CD14-positive monocyte (primary cell): ENCODE results near the gene CUEDC1. TPM values are rescaled to one million over a fixed set of nuclear protein-coding genes. Genes with fewer than 3 reads are reported as not detected.

Experiments
- DNase-seq, 3 donors: peaks; one replicate each; pipeline ENCODE4 v3.0.0-alpha.2; 2011 to 2022
- H2AFZ ChIP-seq: 2 replicates; pipeline ENCODE4 v1.6.0; 2012; ENCODE audit warnings: mild to moderate bottlenecking, low read depth, low read length, inconsistent platforms; ENCODE audit not compliant: insufficient read depth, poor library complexity, severe bottlenecking
- H3K27ac ChIP-seq, 2 donors: 1 replicate in 1 of 2; 2 replicates in 1 of 2; pipeline ENCODE4 v1.5.1; 2012 to 2013; ENCODE audit warnings: low read length in 2 of 2, control low read depth in 1 of 2, inconsistent platforms in 1 of 2, low read depth in 1 of 2, mild to moderate bottlenecking in 1 of 2
- H3K27me3 ChIP-seq, 2 donors: one replicate each; pipeline versions ENCODE4 v1.6.0 to v1.6.1; 2011 to 2013; ENCODE audit warnings: low read length in 2 of 2; ENCODE audit not compliant: control insufficient read depth in 2 of 2, insufficient read depth in 2 of 2
- H3K36me3 ChIP-seq, 2 donors: replicated peaks in 1 of 2; 1 replicate in 1 of 2; 2 replicates in 1 of 2; pipeline versions ENCODE4 v1.5.1 to v1.6.1; 2012 to 2013; ENCODE audit warnings: low read length in 2 of 2, control low read depth in 1 of 2, inconsistent platforms in 1 of 2, mild to moderate bottlenecking in 1 of 2; ENCODE audit not compliant: insufficient read depth in 2 of 2, control insufficient read depth in 1 of 2
- H3K4me1 ChIP-seq, 2 donors: 1 replicate in 1 of 2; 2 replicates in 1 of 2; pipeline versions ENCODE4 v1.5.1 to v1.6.1; 2012 to 2013; ENCODE audit warnings: low read length in 2 of 2, control low read depth in 1 of 2, inconsistent platforms in 1 of 2, mild to moderate bottlenecking in 1 of 2, moderate library complexity in 1 of 2; ENCODE audit not compliant: insufficient read depth in 2 of 2, control insufficient read depth in 1 of 2
- H3K4me2 ChIP-seq: replicated peaks from 2 replicates; pipeline ENCODE3; 2012; ENCODE audit warnings: low read length, moderate library complexity, mild to moderate bottlenecking; ENCODE audit not compliant: poor library complexity, severe bottlenecking; ENCODE audit errors: extremely low read depth
- H3K4me3 ChIP-seq, 3 experiments: fragments of 200-600 bp in 1 of 3; sonication (generic) in 1 of 3; replicated peaks in 1 of 3; 1 replicate in 2 of 3; 2 replicates in 1 of 3; pipeline ENCODE4 v1.5.1; 2011 to 2013; ENCODE audit warnings: low read length in 3 of 3, mild to moderate bottlenecking in 3 of 3, control low read depth in 2 of 3, low read depth in 2 of 3, inconsistent platforms in 1 of 3, moderate library complexity in 1 of 3
- H3K79me2 ChIP-seq: 2 replicates; pipeline ENCODE4 v1.6.0; 2012; ENCODE audit warnings: mild to moderate bottlenecking, control low read depth, inconsistent platforms, low read length, moderate library complexity; ENCODE audit not compliant: insufficient read depth
- H3K9ac ChIP-seq: 2 replicates; pipeline ENCODE4 v1.6.0; 2017; ENCODE audit warnings: low read length, mild to moderate bottlenecking; ENCODE audit not compliant: insufficient read depth, poor library complexity, severe bottlenecking
- H3K9me3 ChIP-seq, 2 donors: replicated peaks in 1 of 2; 1 replicate in 1 of 2; 2 replicates in 1 of 2; pipeline versions ENCODE4 v1.5.1 to v1.6.1; 2012 to 2013; ENCODE audit warnings: low read length in 2 of 2, control low read depth in 1 of 2; ENCODE audit not compliant: control insufficient read depth in 1 of 2, insufficient read depth in 1 of 2
- H4K20me1 ChIP-seq: 2 replicates; pipeline ENCODE4 v1.6.0; 2012; ENCODE audit warnings: mild to moderate bottlenecking, low read length, control low read depth, moderate library complexity; ENCODE audit not compliant: insufficient read depth
- H3K27ac Mint-ChIP-seq, 7 donors: one replicate each; pipeline ENCODE4 v1.8.0; 2020; ENCODE audit warnings: mild to moderate bottlenecking in 7 of 7, mixed read lengths in 7 of 7, moderate library complexity in 6 of 7, inconsistent platforms in 2 of 7
- H3K27me3 Mint-ChIP-seq, 3 donors: one replicate each; pipeline ENCODE4 v1.8.0; 2021 to 2022; ENCODE audit warnings: low read depth in 3 of 3, mild to moderate bottlenecking in 3 of 3, mixed read lengths in 3 of 3, moderate library complexity in 3 of 3, inconsistent platforms in 1 of 3
- H3K36me3 Mint-ChIP-seq, 2 donors: one replicate each; pipeline ENCODE4 v1.8.0; 2020; ENCODE audit warnings: mixed read lengths in 2 of 2, inconsistent platforms in 1 of 2, mild to moderate bottlenecking in 1 of 2
- H3K4me1 Mint-ChIP-seq: one replicate; pipeline ENCODE4 v1.8.0; 2020; ENCODE audit warnings: mild to moderate bottlenecking, mixed read lengths
- H3K4me3 Mint-ChIP-seq, 2 donors: one replicate each; pipeline ENCODE4 v1.8.0; 2020; ENCODE audit warnings: mild to moderate bottlenecking in 2 of 2, mixed read lengths in 2 of 2, moderate library complexity in 1 of 2
- H3K9me3 Mint-ChIP-seq, 7 donors: one replicate each; pipeline ENCODE4 v1.8.0; 2020 to 2022; ENCODE audit warnings: mixed read lengths in 7 of 7, mild to moderate bottlenecking in 6 of 7, moderate library complexity in 6 of 7, inconsistent platforms in 2 of 7
- WGBS: methylation state at CpG from one replicate; pipeline ENCODE4 v1.1.5; 2013; ENCODE audit warnings: missing lambda C conversion rate; ENCODE audit not compliant: insufficient coverage; 5-methylcytosine and 5-hydroxymethylcytosine counted together
- intact Hi-C, 2 donors: fragments of 100-400 bp; cut with micrococcal nuclease; formaldehyde crosslinking; loops; one replicate each; pipeline versions ENCODE4 v1.15.0 to v1.15.1; 2023
- polyA plus RNA-seq, 3 donors: library from polyadenylated mRNA; depleted of rRNA in 1 of 3; unstranded in 2 of 3; stranded (reverse) in 1 of 3; fragments of 300-500 nt in 2 of 3; fragments of >200 nt in 1 of 3; fragmentation: Illumina TruSeq in 2 of 3; gene quantifications; 1 replicate in 2 of 3; 2 replicates in 1 of 3; pipeline ENCODE4 v1.2.3, GENCODE V29; 2012 to 2021
- TF ChIP-seq, protein P1 (sequence below): fragments of 200-600 bp; IDR thresholded peaks from one replicate; pipeline ENCODE4 v1.8.0; 2022; ENCODE audit warnings: antibody characterized with exemption, mild to moderate bottlenecking

The CUEDC1 gene
- polyA plus RNA-seq, 3 donors = 4.2 to 31.0 (median 4.3) TPM

GRCh38 chr17:57872536-57872935 lies 82.7 kb downstream of the CUEDC1 start:
- peaks cover 58% of the 10 kb centered on the region for H3K4me1 Mint-ChIP-seq

GRCh38 chr17:57871863-57872262 lies 83.3 kb downstream of the CUEDC1 start:
- peaks cover 64% of the 10 kb centered on the region for H3K4me1 Mint-ChIP-seq
- Histone ChIP-seq H3K9ac (no peak overlapping the region), H3K79me2 (no peaks in the 10 kb centered on the region), H4K20me1 (peaks cover 17% of the 10 kb centered on the region), H3K36me3 (peaks cover 4 to 40% of the 10 kb centered on the region in 2 donors), H3K4me2 (no peak overlapping the region), H3K27ac (no peak overlapping the region), H3K4me1 (peaks cover 61 to 67% of the 10 kb centered on the region in 2 donors), H2AFZ (no peak overlapping the region), H3K27me3 (no peaks in the 10 kb centered on the region), H3K4me3 (no peak overlapping the region), H3K9me3 (no peaks in the 10 kb centered on the region)
- peaks cover 0 to 3% (median 0%) of the 10 kb centered on the region in 7 donors for H3K9me3 Mint-ChIP-seq
- TF ChIP-seq, protein P1, sequence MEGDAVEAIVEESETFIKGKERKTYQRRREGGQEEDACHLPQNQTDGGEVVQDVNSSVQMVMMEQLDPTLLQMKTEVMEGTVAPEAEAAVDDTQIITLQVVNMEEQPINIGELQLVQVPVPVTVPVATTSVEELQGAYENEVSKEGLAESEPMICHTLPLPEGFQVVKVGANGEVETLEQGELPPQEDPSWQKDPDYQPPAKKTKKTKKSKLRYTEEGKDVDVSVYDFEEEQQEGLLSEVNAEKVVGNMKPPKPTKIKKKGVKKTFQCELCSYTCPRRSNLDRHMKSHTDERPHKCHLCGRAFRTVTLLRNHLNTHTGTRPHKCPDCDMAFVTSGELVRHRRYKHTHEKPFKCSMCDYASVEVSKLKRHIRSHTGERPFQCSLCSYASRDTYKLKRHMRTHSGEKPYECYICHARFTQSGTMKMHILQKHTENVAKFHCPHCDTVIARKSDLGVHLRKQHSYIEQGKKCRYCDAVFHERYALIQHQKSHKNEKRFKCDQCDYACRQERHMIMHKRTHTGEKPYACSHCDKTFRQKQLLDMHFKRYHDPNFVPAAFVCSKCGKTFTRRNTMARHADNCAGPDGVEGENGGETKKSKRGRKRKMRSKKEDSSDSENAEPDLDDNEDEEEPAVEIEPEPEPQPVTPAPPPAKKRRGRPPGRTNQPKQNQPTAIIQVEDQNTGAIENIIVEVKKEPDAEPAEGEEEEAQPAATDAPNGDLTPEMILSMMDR = no peak
- no peak for DNase-seq
- peaks cover 39 to 59% of the 10 kb centered on the region in 2 donors for H3K36me3 Mint-ChIP-seq
- peaks cover 12 to 16% (median 13%) of the 10 kb centered on the region in 3 donors for H3K27me3 Mint-ChIP-seq
- intact Hi-C loops = loop anchor here in 1 of 2 donors (5.0 kb wide), 1 partner anchor 55 kb away; no protein-coding TSS in a partner anchor
- no peak overlapping the region for H3K4me3 Mint-ChIP-seq
- peak overlapping the region in 1 of 7 donors; percentile 35 for H3K27ac Mint-ChIP-seq
- 88% methylated on average over 7 of the region's 8 CpGs for WGBS

More at GRCh38 chr17:57872536-57872935, 82.7 kb downstream of the CUEDC1 start:
- Histone ChIP-seq H2AFZ (no peak overlapping the region), H3K79me2 (no peaks in the 10 kb centered on the region), H3K9me3 (no peaks in the 10 kb centered on the region), H3K4me2 (peak overlapping the region; percentile 32), H3K27ac (no peak overlapping the region), H3K27me3 (no peaks in the 10 kb centered on the region), H3K36me3 (peaks cover 7 to 47% of the 10 kb centered on the region in 2 donors), H4K20me1 (peaks cover 17% of the 10 kb centered on the region), H3K4me3 (peak overlapping the region in 1 of 3 experiments; percentile 16), H3K9ac (no peak overlapping the region), H3K4me1 (peaks cover 55 to 60% of the 10 kb centered on the region in 2 donors)
- Mint-ChIP-seq H3K4me3 (peak overlapping the region; percentile 34 to 70), H3K27ac (no peak overlapping the region), H3K9me3 (peaks cover 0 to 3% (median 0%) of the 10 kb centered on the region in 7 donors), H3K36me3 (peaks cover 40 to 61% of the 10 kb centered on the region in 2 donors), H3K27me3 (peaks cover 12 to 14% (median 13%) of the 10 kb centered on the region in 3 donors)
- intact Hi-C loops = loop anchor here in 1 of 2 donors (5.0 kb wide), 1 partner anchor 55 kb away; no protein-coding TSS in a partner anchor
- TF ChIP-seq, protein P1 = no peak
- 0% methylated on average over 10 of the region's 14 CpGs for WGBS
- DNase-seq = no peak
